Amygdala (tissue), 56 donors: ENCODE measurements around the gene ERI2.
"Not testable (repeated sequence)": the region's sequence is repeated elsewhere in the genome, so short reads cannot be mapped to it uniquely, and the experiment has no call there.

Source experiments
- DNase-seq, 56 donors: peaks; one replicate each; lab custom pipeline; 2025; lab: John Stamatoyannopoulos, UW

The ERI2 gene

GRCh38 chr16:20768818-20769217 lies 37.5 kb downstream of the ERI2 start:
- no peak for DNase-seq

- no peak for DNase-seq
Measured at GRCh38 chr16:20768121-20768520, 38.2 kb downstream of the ERI2 start.

- DNase-seq: no peak
Measured at GRCh38 chr16:20767577-20767976, 38.7 kb downstream of the ERI2 start.

- DNase-seq: no peak
Measured at GRCh38 chr16:20766294-20766693, 40.0 kb downstream of the ERI2 start.

GRCh38 chr16:20765732-20766131 lies 40.5 kb downstream of the ERI2 start:
- no peak for DNase-seq

GRCh38 chr16:20764448-20764847 lies 41.8 kb downstream of the ERI2 start:
- DNase-seq: not testable (repeated sequence)

GRCh38 chr16:20763461-20764232 lies 42.6 kb downstream of the ERI2 start, which contains the start of gene ACSM3:
ACSM3 (plus strand) TSS chr16:20764014; CDS start chr16:20770035, 6,021 bp downstream.
- DNase-seq: peak in 3 of 56 donors; percentile 1 to 51 (median 20)

GRCh38 chr16:20762404-20763123 lies 43.7 kb downstream of the ERI2 start:
- no peak for DNase-seq

GRCh38 chr16:20761175-20761574 lies 45.1 kb downstream of the ERI2 start:
- DNase-seq: no peak

GRCh38 chr16:20760346-20760745 lies 45.9 kb downstream of the ERI2 start:
- DNase-seq: no peak

GRCh38 chr16:20755799-20756198 lies 50.5 kb downstream of the ERI2 start:
- not testable (repeated sequence) for DNase-seq

GRCh38 chr16:20755238-20755637 lies 51.0 kb downstream of the ERI2 start:
- no peak for DNase-seq

- DNase-seq: no peak
Measured at GRCh38 chr16:20753727-20754126, 52.5 kb downstream of the ERI2 start.

- no peak for DNase-seq
Measured at GRCh38 chr16:20750558-20750957, 55.7 kb downstream of the ERI2 start.

GRCh38 chr16:20749474-20749873 lies 56.8 kb downstream of the ERI2 start:
- DNase-seq: no peak

- no peak for DNase-seq
Measured at GRCh38 chr16:20747030-20747816, 59.0 kb downstream of the ERI2 start.

- DNase-seq: no peak
Measured at GRCh38 chr16:20746461-20746860, 59.8 kb downstream of the ERI2 start.
